NCI-H187 (cell line): Measurements from ENCODE around the gene DRICH1.
"Not testable (repeated sequence)": the region's sequence is repeated elsewhere in the genome, so short reads cannot be mapped to it uniquely, and the experiment has no call there.

Experiments used
- DNase-seq, 2 experiments: peaks; one replicate each; lab custom pipeline; 2025; lab: John Stamatoyannopoulos, UW

The DRICH1 gene

GRCh38 chr22:23598805-23599518, 33.2 kb downstream of the DRICH1 start:
- no peak for DNase-seq

GRCh38 chr22:23597576-23598268, 34.4 kb downstream of the DRICH1 start:
- DNase-seq: not testable (repeated sequence)

GRCh38 chr22:23595904-23596303, 36.2 kb downstream of the DRICH1 start:
- not testable (repeated sequence) for DNase-seq

- DNase-seq: no peak
Measured at GRCh38 chr22:23591846-23592245, 40.3 kb downstream of the DRICH1 start.

GRCh38 chr22:23591201-23591791, 40.8 kb downstream of the DRICH1 start:
- DNase-seq: no peak

- DNase-seq: no peak
Measured at GRCh38 chr22:23583836-23584235, 48.3 kb downstream of the DRICH1 start.

- DNase-seq: no peak
Measured at GRCh38 chr22:23583153-23583552, 49.0 kb downstream of the DRICH1 start.

GRCh38 chr22:23581260-23581650, 50.9 kb downstream of the DRICH1 start:
- no peak for DNase-seq

GRCh38 chr22:23580576-23581259, 51.4 kb downstream of the DRICH1 start:
- no peak for DNase-seq

- DNase-seq: no peak
Measured at GRCh38 chr22:23579870-23580575, 52.1 kb downstream of the DRICH1 start, which contains the start of gene IGLL1. Gene IGLL1 (minus strand): TSS chr22:23580290. CDS start chr22:23580190, 100 bp downstream.

GRCh38 chr22:23579280-23579679, 52.8 kb downstream of the DRICH1 start:
- DNase-seq: no peak

GRCh38 chr22:23578306-23578705, 53.8 kb downstream of the DRICH1 start:
- DNase-seq: no peak

GRCh38 chr22:23576681-23577080, 55.4 kb downstream of the DRICH1 start:
- DNase-seq: no peak

- no peak for DNase-seq
Measured at GRCh38 chr22:23575601-23576000, 56.5 kb downstream of the DRICH1 start.

GRCh38 chr22:23574877-23575276, 57.2 kb downstream of the DRICH1 start:
- DNase-seq: no peak

GRCh38 chr22:23574371-23574811, 57.7 kb downstream of the DRICH1 start:
- no peak for DNase-seq

GRCh38 chr22:23573701-23574235, 58.4 kb downstream of the DRICH1 start:
- DNase-seq: not testable (repeated sequence)

GRCh38 chr22:23573106-23573505, 59.0 kb downstream of the DRICH1 start:
- not testable (repeated sequence) for DNase-seq

- DNase-seq: no peak
Measured at GRCh38 chr22:23571486-23571885, 60.6 kb downstream of the DRICH1 start.

GRCh38 chr22:23570681-23571080, 61.4 kb downstream of the DRICH1 start:
- DNase-seq: no peak

- DNase-seq: no peak
Measured at GRCh38 chr22:23569716-23570115, 62.4 kb downstream of the DRICH1 start.
